Measurements from ENCODE around the gene TLR10. TPM values are rescaled to one million over a fixed set of nuclear protein-coding genes. Genes with fewer than 3 reads are reported as not detected.

Gene TLR10
- polyA plus RNA-seq, 2 of the 4 experiments (the other 2 are of a cell fraction): 0.14 TPM; not detected in 1

- H3K4me1 ChIP-seq: no peaks in the 10 kb centered on the region
- ATAC-seq (no peak), DNase-seq (ENCODE audit: low read depth in 1 of 2, low spot score in 1 of 2) (no peak), FAIRE-seq (no peak)
- WGBS (ENCODE audit: missing lambda C conversion rate): 90% methylated on average over 1 of the region's 1 CpG
- H3K27ac ChIP-seq: no peak overlapping the region
- H3K4me3 ChIP-seq: no peak overlapping the region
- ChIA-PET CTCF (interaction anchor here (2.3 to 3.4 kb wide), 3 partner anchors 12 to 564 kb away, joined by 9 to 12 read pairs (median 12); no protein-coding TSS in a partner anchor), POLR2A (no interaction called here)
- H3K4me2 ChIP-seq: no peak overlapping the region
- H3K9me3 ChIP-seq: peaks cover 2% of the 10 kb centered on the region; the same call in 1 of the 3 replicates
- no peak for TF ChIP-seq KDM5A (IDR thresholded peaks at IDR 0.05)
- TF ChIP-seq RCOR1 (IDR thresholded peaks at IDR 0.05; ENCODE audit: low read depth, low read length): no peak
- TF ChIP-seq HOXB5 (CRISPR knock-in tag; IDR thresholded peaks at IDR 0.05): no peak
- TF ChIP-seq CBX8 (IDR thresholded peaks at IDR 0.05): no peak
- no peak for TF ChIP-seq NR3C1 (IDR thresholded peaks at IDR 0.05)
- TF ChIP-seq CHD2 (IDR thresholded peaks at IDR 0.05; ENCODE audit: low read length, partially characterized antibody): no peak
- no peak for TF ChIP-seq USF2 (IDR thresholded peaks at IDR 0.05)
- no peak for TF ChIP-seq HMGXB4 (CRISPR knock-in tag; IDR thresholded peaks at IDR 0.05; ENCODE audit: borderline replicate concordance)
Measured at GRCh38 chr4:38743866-38744265, 38.9 kb downstream of the TLR10 start.

GRCh38 chr4:38740303-38740702 is 42.5 kb downstream of the TLR10 start:
- Histone ChIP-seq H3K9me3 (no peaks in the 10 kb centered on the region), H3K4me2 (no peak overlapping the region), H3K4me1 (no peaks in the 10 kb centered on the region), H3K4me3 (no peak overlapping the region), H3K27ac (no peak overlapping the region)
- ATAC-seq: no peak
- ChIA-PET CTCF (interaction anchor here (1.3 kb wide), 1 partner anchor 121 kb away, joined by 6 read pairs; no protein-coding TSS in a partner anchor), POLR2A (no interaction called here)
- FAIRE-seq: no peak
- 72% methylated on average over 2 of the region's 2 CpGs for WGBS (ENCODE audit: missing lambda C conversion rate)
- no peak for TF ChIP-seq ESRRA (IDR thresholded peaks at IDR 0.05; ENCODE audit: borderline replicate concordance, low read length)
- TF ChIP-seq MAX (IDR thresholded peaks at IDR 0.05): no peak
- DNase-seq (ENCODE audit: low read depth in 1 of 2, low spot score in 1 of 2): no peak

GRCh38 chr4:38738940-38739803 is 43.6 kb downstream of the TLR10 start:
- H3K4me2 ChIP-seq: no peak overlapping the region
- no peak overlapping the region for H3K27ac ChIP-seq
- TF ChIP-seq, protein P1, sequence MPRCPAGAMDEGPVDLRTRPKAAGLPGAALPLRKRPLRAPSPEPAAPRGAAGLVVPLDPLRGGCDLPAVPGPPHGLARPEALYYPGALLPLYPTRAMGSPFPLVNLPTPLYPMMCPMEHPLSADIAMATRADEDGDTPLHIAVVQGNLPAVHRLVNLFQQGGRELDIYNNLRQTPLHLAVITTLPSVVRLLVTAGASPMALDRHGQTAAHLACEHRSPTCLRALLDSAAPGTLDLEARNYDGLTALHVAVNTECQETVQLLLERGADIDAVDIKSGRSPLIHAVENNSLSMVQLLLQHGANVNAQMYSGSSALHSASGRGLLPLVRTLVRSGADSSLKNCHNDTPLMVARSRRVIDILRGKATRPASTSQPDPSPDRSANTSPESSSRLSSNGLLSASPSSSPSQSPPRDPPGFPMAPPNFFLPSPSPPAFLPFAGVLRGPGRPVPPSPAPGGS (IDR thresholded peaks at IDR 0.05): no peak
- TF ChIP-seq, protein P2, sequence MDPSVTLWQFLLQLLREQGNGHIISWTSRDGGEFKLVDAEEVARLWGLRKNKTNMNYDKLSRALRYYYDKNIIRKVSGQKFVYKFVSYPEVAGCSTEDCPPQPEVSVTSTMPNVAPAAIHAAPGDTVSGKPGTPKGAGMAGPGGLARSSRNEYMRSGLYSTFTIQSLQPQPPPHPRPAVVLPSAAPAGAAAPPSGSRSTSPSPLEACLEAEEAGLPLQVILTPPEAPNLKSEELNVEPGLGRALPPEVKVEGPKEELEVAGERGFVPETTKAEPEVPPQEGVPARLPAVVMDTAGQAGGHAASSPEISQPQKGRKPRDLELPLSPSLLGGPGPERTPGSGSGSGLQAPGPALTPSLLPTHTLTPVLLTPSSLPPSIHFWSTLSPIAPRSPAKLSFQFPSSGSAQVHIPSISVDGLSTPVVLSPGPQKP (IDR thresholded peaks at IDR 0.05; ENCODE audit: low read depth, low read length): no peak
- TF ChIP-seq EP300 (IDR thresholded peaks at IDR 0.05): no peak
- no peak for TF ChIP-seq ZC3H11A (IDR thresholded peaks at IDR 0.05)
- no peak for TF ChIP-seq ESRRA (IDR thresholded peaks at IDR 0.05; ENCODE audit: borderline replicate concordance, low read length)
- no peak for TF ChIP-seq FOSB (CRISPR knock-in tag; IDR thresholded peaks at IDR 0.05)
- no peak for TF ChIP-seq CEBPB (IDR thresholded peaks at IDR 0.05)
- no peak for TF ChIP-seq HEYL (CRISPR knock-in tag; IDR thresholded peaks at IDR 0.05)
- TF ChIP-seq CBX2 (IDR thresholded peaks at IDR 0.05; ENCODE audit: borderline replicate concordance, low read depth): no peak
- TF ChIP-seq NPAS2 (CRISPR knock-in tag; IDR thresholded peaks at IDR 0.05; ENCODE audit: borderline replicate concordance): no peak
- TF ChIP-seq, protein P3, sequence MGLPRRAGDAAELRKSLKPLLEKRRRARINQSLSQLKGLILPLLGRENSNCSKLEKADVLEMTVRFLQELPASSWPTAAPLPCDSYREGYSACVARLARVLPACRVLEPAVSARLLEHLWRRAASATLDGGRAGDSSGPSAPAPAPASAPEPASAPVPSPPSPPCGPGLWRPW (IDR thresholded peaks at IDR 0.05): no peak
- ATAC-seq: no peak
- 94% methylated on average over 6 of the region's 6 CpGs for WGBS (ENCODE audit: missing lambda C conversion rate)
- CTCF ChIA-PET: interaction anchor here (0.6 to 1.3 kb wide), 2 partner anchors 122 to 477 kb away, joined by 3 to 6 read pairs; no protein-coding TSS in a partner anchor
- no peak overlapping the region for H3K4me3 ChIP-seq
- H3K9me3 ChIP-seq: no peaks in the 10 kb centered on the region
- no peak for DNase-seq (ENCODE audit: low read depth in 1 of 2, low spot score in 1 of 2)
- FAIRE-seq: no peak
- POLR2A ChIA-PET: no interaction called here
- no peaks in the 10 kb centered on the region for H3K4me1 ChIP-seq

Data from A549 (cell line).